HG02840 (cell line): ENCODE measurements around the gene LILRB3.
"Not testable (repeated sequence)": the region's sequence is repeated elsewhere in the genome, so short reads cannot be mapped to it uniquely, and the experiment has no call there.

Experiments
- ATAC-seq: cut with Tn5 transposase; IDR thresholded peaks from one replicate; pipeline ENCODE4 v1.9.1; 2021; ENCODE audit warnings: mild to moderate bottlenecking, moderate library complexity, moderate number of reproducible peaks; ENCODE audit not compliant: unreplicated experiment, low FRiP score

The LILRB3 gene

GRCh38 chr19:54222474-54223276, at the start of gene LILRB3:
LILRB3 (minus strand) TSS chr19:54223007; CDS start chr19:54222976, 31 bp downstream.
- not testable (repeated sequence) for ATAC-seq

- ATAC-seq = not testable (repeated sequence)
Measured at GRCh38 chr19:54272181-54272580, 49.4 kb upstream of the LILRB3 start.

GRCh38 chr19:54271587-54271986, 48.8 kb upstream of the LILRB3 start:
- not testable (repeated sequence) for ATAC-seq

- ATAC-seq = no peak
Measured at GRCh38 chr19:54271106-54271505, 48.3 kb upstream of the LILRB3 start.

GRCh38 chr19:54268936-54269335, 46.1 kb upstream of the LILRB3 start:
- ATAC-seq = no peak

GRCh38 chr19:54266133-54266532, 43.3 kb upstream of the LILRB3 start:
- ATAC-seq = no peak

GRCh38 chr19:54262470-54262869, 39.7 kb upstream of the LILRB3 start:
- ATAC-seq = no peak

GRCh38 chr19:54262066-54262465, 39.3 kb upstream of the LILRB3 start:
- no peak for ATAC-seq

GRCh38 chr19:54257116-54257480, 34.3 kb upstream of the LILRB3 start, which contains the start of gene LILRB5:
LILRB5 (minus strand) TSS chr19:54257273; CDS start chr19:54257193, 80 bp downstream.
- ATAC-seq = no peak

- ATAC-seq = no peak
Measured at GRCh38 chr19:54256250-54257115, 33.7 kb upstream of the LILRB3 start.

GRCh38 chr19:54255105-54255775, 32.4 kb upstream of the LILRB3 start:
- ATAC-seq = no peak

GRCh38 chr19:54254195-54254906, 31.5 kb upstream of the LILRB3 start:
- no peak for ATAC-seq

GRCh38 chr19:54253331-54254194, 30.8 kb upstream of the LILRB3 start:
- ATAC-seq = no peak

GRCh38 chr19:54252845-54253244, 30.0 kb upstream of the LILRB3 start:
- no peak for ATAC-seq

GRCh38 chr19:54252243-54252642, 29.4 kb upstream of the LILRB3 start:
- ATAC-seq = no peak

- no peak for ATAC-seq
Measured at GRCh38 chr19:54248016-54248601, 25.3 kb upstream of the LILRB3 start.

GRCh38 chr19:54247106-54247930, 24.5 kb upstream of the LILRB3 start:
- no peak for ATAC-seq

- ATAC-seq = no peak
Measured at GRCh38 chr19:54245936-54246335, 23.1 kb upstream of the LILRB3 start.
